GM18907 (cell line): ENCODE measurements around the gene FGF3.

Experiments used
- ATAC-seq: cut with Tn5 transposase; IDR thresholded peaks from one replicate; pipeline ENCODE4 v1.9.1; 2021; ENCODE audit warnings: mild to moderate bottlenecking, moderate library complexity; ENCODE audit not compliant: unreplicated experiment

The FGF3 gene

GRCh38 chr11:69844396-69844795 is 25.2 kb upstream of the FGF3 start:
- no peak for ATAC-seq

- ATAC-seq, result no peak
Measured at GRCh38 chr11:69843529-69843921, 24.3 kb upstream of the FGF3 start.

GRCh38 chr11:69842746-69843528 is 23.7 kb upstream of the FGF3 start:
- no peak for ATAC-seq

- no peak for ATAC-seq
Measured at GRCh38 chr11:69841859-69842698, 22.9 kb upstream of the FGF3 start.

GRCh38 chr11:69841170-69841858 is 22.1 kb upstream of the FGF3 start:
- ATAC-seq, result no peak

- no peak for ATAC-seq
Measured at GRCh38 chr11:69840371-69841169, 21.4 kb upstream of the FGF3 start.

- ATAC-seq, result no peak
Measured at GRCh38 chr11:69839516-69839915, 20.3 kb upstream of the FGF3 start.

GRCh38 chr11:69837791-69838190 is 18.6 kb upstream of the FGF3 start:
- ATAC-seq, result no peak

- ATAC-seq, result no peak
Measured at GRCh38 chr11:69836401-69836800, 17.2 kb upstream of the FGF3 start.

- ATAC-seq, result no peak
Measured at GRCh38 chr11:69834811-69835800, 15.9 kb upstream of the FGF3 start.

- ATAC-seq, result no peak
Measured at GRCh38 chr11:69834251-69834650, 15.0 kb upstream of the FGF3 start.

- no peak for ATAC-seq
Measured at GRCh38 chr11:69832561-69833413, 13.6 kb upstream of the FGF3 start.

GRCh38 chr11:69831985-69832384 is 12.8 kb upstream of the FGF3 start:
- no peak for ATAC-seq

GRCh38 chr11:69830086-69830485 is 10.9 kb upstream of the FGF3 start:
- ATAC-seq, result no peak

- no peak for ATAC-seq
Measured at GRCh38 chr11:69828971-69829344, 9.7 kb upstream of the FGF3 start.

- ATAC-seq, result no peak
Measured at GRCh38 chr11:69828276-69828970, 9.2 kb upstream of the FGF3 start.

- ATAC-seq, result no peak
Measured at GRCh38 chr11:69826773-69827172, 7.6 kb upstream of the FGF3 start.

GRCh38 chr11:69825941-69826340 is 6.7 kb upstream of the FGF3 start:
- no peak for ATAC-seq
